Endothelial cell of umbilical vein (primary cell): ENCODE data around the gene MYEOV.

Experiments used
- EZH2 ChIP-seq: IDR thresholded peaks from 2 replicates; pipeline ENCODE4 v1.6.1; 2012; ENCODE audit warnings: borderline replicate concordance, low read depth, mild to moderate bottlenecking, moderate library complexity, low read length, inconsistent platforms; ENCODE audit not compliant: severe bottlenecking
- FOS ChIP-seq: IDR thresholded peaks from 2 replicates; pipeline ENCODE4 v1.6.1; 2011; ENCODE audit warnings: mild to moderate bottlenecking, low read length, moderate library complexity, borderline replicate concordance; ENCODE audit not compliant: insufficient read depth
- JUN ChIP-seq: IDR thresholded peaks from 2 replicates; pipeline ENCODE4 v1.6.1; 2011; ENCODE audit warnings: borderline replicate concordance, low read depth; ENCODE audit not compliant: insufficient read length, insufficient read depth
- POLR2A ChIP-seq: IDR thresholded peaks from 2 replicates; pipeline ENCODE4 v1.6.1; 2012; ENCODE audit warnings: low read depth, mild to moderate bottlenecking, control low read depth, low read length
- POLR2AphosphoS5 ChIP-seq: IDR thresholded peaks from 2 replicates; pipeline ENCODE4 v1.6.1; 2012; ENCODE audit warnings: low read depth, mild to moderate bottlenecking, control low read depth, low read length, moderate library complexity; ENCODE audit not compliant: insufficient read depth
- TF ChIP-seq, protein P1 (sequence below), 2 donors: IDR thresholded peaks; 1 replicate in 1 of 2; 2 replicates in 1 of 2; pipeline ENCODE4 v1.5.1; 2011; ENCODE audit warnings: low read length in 2 of 2, mild to moderate bottlenecking in 2 of 2, moderate library complexity in 2 of 2, control low read depth in 1 of 2, inconsistent platforms in 1 of 2, low read depth in 1 of 2; ENCODE audit not compliant: insufficient read depth in 1 of 2; ENCODE audit errors: extremely low read depth in 1 of 2

DNA sequence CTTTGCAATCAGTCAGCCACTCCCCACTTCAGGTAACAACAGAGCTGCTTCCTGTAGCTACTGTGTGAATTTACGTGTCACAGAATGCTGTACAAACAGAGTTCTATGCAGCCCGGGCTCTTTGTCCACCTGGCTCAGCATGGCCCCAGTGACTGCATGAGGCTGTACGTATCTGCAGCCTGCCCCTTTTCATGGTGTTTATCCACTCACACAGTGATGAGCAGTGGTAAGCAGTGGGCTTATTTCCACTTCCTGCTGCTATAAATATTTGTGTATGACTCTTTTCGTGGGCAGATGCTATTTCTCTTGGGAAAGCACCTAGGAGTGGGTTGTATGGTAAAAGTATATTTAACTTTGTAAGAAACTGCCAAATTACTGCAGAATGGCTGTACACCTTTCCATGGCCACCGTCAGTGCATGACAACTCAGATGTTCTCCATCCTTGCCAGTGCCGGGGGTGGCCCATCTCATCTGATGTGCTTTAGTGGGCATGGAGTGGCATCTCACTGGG lies 43.3 kb downstream of the MYEOV start:
- TF ChIP-seq, protein P1, sequence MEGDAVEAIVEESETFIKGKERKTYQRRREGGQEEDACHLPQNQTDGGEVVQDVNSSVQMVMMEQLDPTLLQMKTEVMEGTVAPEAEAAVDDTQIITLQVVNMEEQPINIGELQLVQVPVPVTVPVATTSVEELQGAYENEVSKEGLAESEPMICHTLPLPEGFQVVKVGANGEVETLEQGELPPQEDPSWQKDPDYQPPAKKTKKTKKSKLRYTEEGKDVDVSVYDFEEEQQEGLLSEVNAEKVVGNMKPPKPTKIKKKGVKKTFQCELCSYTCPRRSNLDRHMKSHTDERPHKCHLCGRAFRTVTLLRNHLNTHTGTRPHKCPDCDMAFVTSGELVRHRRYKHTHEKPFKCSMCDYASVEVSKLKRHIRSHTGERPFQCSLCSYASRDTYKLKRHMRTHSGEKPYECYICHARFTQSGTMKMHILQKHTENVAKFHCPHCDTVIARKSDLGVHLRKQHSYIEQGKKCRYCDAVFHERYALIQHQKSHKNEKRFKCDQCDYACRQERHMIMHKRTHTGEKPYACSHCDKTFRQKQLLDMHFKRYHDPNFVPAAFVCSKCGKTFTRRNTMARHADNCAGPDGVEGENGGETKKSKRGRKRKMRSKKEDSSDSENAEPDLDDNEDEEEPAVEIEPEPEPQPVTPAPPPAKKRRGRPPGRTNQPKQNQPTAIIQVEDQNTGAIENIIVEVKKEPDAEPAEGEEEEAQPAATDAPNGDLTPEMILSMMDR (IDR thresholded peaks at IDR 0.05; ENCODE audit: extremely low read depth in 1 of 2, insufficient read depth in 1 of 2, low read depth in 1 of 2, low read length in 2 of 2): no peak
- TF ChIP-seq POLR2A: no peak
- TF ChIP-seq EZH2: no peak
- no peak for TF ChIP-seq FOS
- no peak for TF ChIP-seq POLR2AphosphoS5
- no peak for TF ChIP-seq JUN
